NCI-H1092 (cell line): ENCODE data around the gene CIBAR2.

Experiments used
- DNase-seq: peaks from one replicate; lab custom pipeline; 2025; lab: John Stamatoyannopoulos, UW

The CIBAR2 gene

GRCh38 chr16:85083051-85083639 is 29.1 kb downstream of the CIBAR2 start:
- DNase-seq, result no peak

DNA sequence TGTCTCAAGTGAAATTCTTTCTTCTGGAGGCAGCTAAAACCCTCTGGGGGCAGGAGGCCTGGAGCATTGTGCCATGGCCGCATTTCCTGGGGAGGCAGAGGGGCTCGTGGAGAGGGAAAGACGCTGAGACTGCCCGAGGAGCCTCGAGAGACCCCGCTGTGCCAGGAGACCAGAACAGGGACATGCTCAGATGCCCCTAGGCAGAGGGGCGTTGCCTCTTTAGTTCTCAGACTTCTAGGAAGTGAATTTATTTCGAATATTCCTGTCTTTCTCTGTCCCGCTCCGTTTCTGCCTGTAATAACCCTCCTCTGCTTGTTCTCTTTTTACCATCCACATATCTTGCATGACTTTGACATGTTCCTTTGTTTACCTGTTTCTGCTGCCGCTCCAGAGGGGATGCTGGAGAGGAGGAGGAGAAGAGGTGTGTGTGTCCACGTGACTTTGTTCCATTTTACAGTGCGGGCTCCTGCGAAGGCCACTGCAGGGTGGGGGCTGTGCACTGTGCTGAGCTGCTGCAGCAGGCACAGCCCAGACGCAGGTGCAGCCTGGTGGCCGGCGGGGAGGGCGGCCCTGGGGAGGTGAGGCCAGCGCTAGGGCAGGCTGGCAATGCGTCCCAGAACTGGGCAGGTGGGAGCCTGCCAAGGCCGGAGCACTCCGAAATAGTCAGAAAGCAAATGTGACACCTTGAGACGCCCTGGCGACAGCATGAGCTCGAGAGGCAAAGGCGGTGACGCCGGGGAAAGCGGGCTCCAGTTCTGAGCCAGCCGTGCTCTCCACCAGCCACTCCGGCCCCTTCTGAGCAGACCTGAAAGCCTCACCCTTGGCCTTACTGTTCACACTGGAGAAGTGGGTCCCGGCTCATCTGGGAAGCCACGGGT is 29.9 kb downstream of the CIBAR2 start:
- no peak for DNase-seq

DNA sequence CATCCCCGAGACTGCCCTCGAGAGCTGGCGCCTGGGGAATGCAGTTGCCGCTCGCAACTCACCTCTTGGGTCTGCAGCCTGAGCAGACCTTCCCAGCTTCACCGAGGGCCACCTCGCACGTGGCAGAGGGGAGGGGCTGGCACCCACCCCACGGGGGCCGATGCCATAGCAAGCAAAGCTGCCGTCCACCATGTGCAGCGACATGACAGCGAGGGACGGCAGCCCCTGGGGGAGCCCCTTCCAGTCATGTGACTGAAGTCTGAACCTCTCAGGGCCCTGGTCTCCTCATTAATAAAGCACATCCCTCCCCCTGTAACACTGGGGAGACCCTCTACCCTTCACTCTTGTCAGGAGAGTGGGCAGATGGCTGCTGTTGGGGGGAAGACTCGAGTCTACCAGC is 30.5 kb downstream of the CIBAR2 start:
- no peak for DNase-seq

DNA sequence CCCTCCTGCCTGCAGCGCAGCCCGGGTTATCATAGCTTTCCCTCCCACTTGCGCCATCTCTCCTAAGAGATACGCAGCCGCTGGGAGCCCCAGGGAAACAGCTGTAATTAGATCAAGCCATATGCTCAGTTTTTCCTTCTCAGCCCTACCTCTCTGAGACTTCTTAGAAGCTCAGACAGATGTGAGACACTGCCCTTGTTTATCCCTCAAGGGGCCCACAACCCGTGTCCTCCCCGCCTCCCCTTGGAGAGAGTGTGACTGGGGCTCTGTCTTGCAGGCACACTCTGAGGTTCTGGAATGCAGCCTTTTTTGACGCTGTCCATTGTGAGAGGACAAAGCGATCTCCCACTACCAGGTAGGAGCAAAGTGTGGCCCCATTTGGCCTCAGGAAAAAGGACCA is 31.2 kb downstream of the CIBAR2 start:
- DNase-seq, result no peak

DNA sequence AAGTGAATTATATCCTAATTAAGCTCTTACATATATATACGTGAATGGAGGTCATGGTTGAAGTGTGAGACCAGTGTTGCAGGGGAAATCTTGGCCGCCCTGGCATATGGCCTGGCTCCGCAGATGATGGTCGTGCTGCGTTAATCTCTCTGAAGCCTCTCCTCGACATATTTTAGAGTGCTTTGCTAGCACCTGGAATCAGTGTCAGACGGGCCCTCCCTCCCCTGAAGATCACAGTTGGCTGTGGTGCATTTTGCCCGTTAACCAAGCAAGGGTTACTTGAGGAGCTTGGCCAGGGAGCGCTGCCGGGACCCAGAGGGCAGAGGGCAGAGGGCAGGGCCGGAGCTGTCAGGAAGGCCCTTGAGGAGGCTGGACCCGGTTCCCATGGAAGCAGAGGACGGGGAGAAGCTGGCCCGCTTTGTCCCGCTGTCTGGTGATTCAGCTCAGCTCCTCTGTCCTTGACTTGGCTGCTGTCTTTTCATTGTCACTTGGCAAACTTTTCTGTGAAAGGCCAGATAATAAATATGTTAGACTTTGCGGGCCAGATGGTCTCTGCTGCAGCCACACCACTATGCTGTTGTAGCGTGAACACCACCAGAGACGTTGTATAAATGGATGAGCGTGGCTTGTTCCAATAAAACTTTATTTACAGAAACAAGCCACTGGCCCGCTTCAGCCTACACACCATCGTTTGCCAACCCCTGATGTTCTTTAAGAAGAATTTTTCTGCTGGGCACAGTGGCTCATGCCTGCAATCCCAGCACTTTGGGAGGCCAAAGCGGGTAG is 32.3 kb downstream of the CIBAR2 start:
- DNase-seq, result no peak

GRCh38 chr16:85078952-85079351 is 33.3 kb downstream of the CIBAR2 start:
- no peak for DNase-seq

GRCh38 chr16:85078226-85078625 is 34.0 kb downstream of the CIBAR2 start:
- DNase-seq, result no peak

GRCh38 chr16:85077576-85078125 is 34.6 kb downstream of the CIBAR2 start:
- no peak for DNase-seq

DNA sequence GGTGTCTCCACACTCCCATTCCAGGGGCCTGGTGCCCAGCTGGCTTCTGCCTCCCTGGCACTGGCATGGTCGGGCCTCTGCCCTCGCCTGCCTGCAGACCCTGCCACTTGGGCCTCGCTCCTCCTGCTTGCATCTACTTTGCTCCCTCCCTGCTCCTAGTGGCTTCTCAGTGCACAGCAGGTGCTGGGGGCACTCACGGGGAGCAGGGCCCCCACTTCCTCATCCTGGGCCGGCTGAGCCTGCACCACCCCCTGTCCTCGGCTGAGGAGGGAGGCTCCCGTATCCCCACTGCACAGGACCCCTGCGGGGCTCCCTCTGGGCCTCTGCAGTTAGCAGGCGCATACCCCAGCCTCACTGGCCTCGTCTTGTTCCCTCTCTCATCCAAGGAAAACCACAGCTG is 35.2 kb downstream of the CIBAR2 start:
- DNase-seq, result no peak

GRCh38 chr16:85075236-85075924 is 36.9 kb downstream of the CIBAR2 start:
- no peak for DNase-seq

GRCh38 chr16:85074225-85074914 is 37.9 kb downstream of the CIBAR2 start:
- no peak for DNase-seq

DNA sequence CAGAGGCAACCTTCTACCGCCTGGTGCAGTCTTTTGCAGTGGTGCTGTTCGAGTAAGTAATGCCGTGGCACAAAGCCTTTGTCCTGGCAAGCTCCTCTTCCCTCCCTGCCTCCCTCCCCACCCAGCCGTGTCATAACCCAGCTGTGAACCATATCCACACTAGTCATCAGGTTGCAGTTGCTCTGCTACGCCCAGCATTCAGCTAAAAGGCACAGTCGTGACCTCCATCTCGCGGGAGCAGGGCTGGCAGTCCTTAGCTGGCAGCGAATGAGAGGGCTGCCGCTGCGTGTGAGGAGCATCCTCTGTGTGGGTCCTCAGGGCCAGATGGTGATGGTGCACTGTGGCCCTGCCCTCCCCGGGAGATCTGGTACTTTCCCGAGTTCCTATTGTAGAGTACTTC is 39.3 kb downstream of the CIBAR2 start:
- DNase-seq, result no peak

DNA sequence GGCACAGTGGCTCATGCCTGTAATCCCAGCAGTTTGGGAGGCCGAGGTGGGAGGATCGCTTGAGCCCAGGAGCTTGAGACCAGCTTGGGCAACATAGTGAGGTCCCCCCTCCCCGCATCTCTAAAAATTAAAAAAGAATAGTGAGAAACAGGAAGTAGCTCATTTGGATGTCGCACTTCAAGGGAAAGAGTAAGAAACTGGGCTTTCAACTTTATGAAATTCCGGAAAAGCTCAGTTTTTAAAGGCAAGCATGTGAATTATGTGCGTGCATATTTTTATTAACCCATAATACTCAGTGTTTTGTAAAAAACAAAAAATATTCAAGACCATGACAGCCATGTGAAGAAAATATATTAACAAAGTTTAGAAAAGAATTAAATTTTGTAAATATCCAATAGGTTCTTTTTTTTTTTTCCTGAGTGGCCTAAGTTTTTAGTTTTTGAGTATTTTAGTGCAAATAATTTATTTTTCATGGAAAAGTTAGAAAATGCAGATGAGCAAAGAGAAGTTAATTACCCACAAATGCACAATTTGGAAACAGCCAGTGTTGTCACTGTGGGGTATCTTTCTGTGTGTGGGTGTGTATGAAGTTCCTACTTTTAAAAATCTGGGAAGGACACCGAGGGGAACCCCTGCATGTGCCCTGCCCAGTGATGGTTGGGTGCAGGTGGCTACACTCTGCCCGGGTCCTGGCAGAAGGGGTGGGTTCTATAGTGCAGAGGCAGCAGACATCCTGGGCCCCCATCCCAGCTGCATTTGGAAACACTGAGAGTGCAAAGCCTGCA is 40.0 kb downstream of the CIBAR2 start:
- DNase-seq, result no peak

DNA sequence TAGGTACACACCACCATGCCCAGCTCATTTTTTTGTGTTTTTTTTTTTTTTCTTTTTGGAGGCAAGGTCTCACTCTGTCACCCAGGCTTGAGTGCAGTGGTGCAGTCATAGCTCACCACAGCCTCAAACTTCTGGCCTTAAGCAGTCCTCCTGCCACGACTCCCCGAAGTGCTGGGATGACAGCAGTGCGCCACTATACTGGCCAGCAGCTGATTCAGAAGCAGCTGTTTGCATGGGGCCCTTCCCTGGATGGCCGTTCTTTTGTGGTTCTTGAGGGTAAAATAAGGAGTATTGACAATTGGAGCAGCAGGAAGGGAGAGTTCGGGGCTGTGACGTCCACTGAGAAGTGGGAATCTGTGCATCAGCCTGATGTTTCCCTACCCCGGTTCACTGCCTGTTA is 43.1 kb downstream of the CIBAR2 start:
- DNase-seq, result no peak

GRCh38 chr16:85068746-85069145 is 43.5 kb downstream of the CIBAR2 start:
- DNase-seq, result no peak

DNA sequence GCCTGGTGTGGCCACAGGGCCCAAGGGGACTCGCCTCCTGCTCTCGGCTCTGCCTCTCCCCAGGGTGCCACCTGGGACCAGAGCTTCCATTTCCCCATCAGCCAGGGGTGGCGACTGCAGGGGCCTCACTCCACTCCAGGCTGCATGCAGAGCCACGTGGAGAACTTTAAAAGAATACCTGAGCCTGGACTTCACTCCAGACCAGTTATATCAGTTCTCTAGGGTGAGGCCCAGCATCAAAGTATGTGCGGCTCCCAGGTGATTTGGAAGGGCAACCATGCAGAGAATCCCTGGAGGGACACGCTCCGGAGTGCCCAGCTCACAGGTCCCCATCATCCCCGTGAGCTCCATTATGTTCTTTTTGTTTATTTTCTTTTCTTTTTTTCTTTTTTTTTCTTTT is 44.8 kb downstream of the CIBAR2 start:
- no peak for DNase-seq

DNA sequence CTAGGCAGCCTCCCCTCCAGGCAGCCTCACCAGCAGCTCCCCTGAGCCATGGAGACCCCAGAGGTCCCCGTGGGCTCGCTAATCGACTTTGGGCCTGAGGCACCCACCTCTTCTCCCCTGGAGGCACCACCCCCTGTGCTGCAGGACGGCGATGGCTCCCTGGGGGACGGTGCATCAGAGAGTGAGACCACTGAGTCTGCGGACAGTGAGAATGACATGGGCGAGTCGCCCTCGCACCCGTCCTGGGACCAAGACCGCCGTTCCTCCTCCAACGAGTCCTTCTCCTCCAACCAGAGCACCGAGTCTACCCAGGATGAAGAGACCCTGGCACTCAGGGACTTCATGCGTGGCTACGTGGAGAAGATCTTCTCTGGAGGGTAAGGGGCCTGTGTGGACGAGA is 45.2 kb downstream of the CIBAR2 start:
- no peak for DNase-seq

DNA sequence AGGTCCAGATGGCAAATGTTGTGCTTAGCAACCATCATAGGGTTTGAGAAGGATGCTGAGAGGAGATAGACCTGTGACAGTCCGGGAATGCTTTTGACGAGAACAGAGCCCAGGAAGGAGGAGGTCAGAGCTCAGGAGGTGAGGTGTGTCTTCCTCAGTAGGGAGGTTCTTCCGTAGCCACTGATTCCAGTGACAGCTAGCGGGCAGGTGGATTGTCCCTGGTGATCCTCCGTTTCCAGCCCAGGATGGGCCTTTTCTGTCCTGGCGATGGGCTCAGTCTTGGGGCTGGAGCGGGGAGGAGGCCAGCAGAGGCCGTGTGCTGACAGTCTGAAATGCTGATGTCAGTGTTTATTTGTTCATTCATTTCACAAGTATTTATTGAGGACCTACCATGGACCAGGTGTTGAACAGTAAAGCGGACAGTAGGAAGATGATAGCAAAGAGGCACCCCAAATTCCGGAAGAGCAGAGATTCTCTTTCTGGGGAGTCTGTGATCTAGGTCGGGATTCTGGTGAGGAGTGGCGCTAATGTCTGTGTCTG is 45.9 kb downstream of the CIBAR2 start:
- no peak for DNase-seq

DNA sequence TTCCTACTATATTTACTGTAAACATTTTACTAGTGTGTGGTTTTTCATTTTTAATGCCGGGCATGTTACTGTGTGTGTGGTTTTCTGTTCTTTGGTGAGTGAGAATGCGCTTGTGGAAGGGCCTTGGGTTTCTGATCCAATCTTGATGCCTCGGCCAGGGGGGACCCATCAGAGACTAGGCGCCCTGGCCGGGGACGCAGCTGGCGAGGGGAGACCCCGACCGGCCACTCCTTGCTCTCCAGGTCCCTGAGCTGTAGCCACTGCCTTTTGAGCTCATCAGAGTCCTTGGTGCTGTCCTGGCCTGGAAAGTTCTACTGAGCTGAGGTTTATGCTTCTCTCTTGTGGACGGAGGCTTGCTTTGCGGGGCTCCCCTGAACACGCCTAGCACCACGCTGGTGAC is 47.2 kb downstream of the CIBAR2 start:
- DNase-seq, result no peak

DNA sequence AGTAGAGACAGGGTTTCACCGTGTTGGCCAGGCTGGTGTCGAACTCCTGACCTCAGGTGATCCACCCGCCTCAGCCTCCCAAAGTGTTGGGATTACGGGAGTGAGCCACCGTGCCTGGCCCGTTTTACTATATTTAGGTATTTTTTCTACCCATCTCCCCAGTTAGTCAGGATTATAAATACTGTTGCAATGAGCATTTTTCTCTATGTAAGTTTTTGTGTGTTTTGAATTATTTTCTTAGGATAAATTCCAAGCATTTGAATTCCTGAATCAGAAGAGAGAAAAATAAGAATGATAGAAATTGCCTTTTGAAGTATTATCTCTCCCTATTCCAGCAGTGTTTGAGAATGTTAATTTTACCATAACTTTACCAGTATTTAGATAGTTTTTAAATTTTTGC is 48.1 kb downstream of the CIBAR2 start:
- no peak for DNase-seq
